DOHH2 (cell line): ENCODE results near the gene ARNT2.
"Not testable (repeated sequence)": the region's sequence is repeated elsewhere in the genome, so short reads cannot be mapped to it uniquely, and the experiment has no call there.

Experiments used
- H3F3A ChIP-seq: fragments of 200-600 bp; sonication (generic), shearing (Covaris generic); 2 replicates; pipeline ENCODE4 v1.6.0; 2016; ENCODE audit warnings: antibody characterized with exemption, mild to moderate bottlenecking; ENCODE audit not compliant: control insufficient read depth, insufficient read depth
- H3K27ac ChIP-seq: fragments of 200-600 bp; sonication (generic); 2 replicates; pipeline ENCODE4 v1.5.1; 2014; ENCODE audit warnings: low read depth, mild to moderate bottlenecking, low read length, moderate library complexity
- H3K27me3 ChIP-seq: fragments of 200-600 bp; sonication (generic); 2 replicates; pipeline ENCODE4 v1.6.1; 2014; ENCODE audit warnings: mild to moderate bottlenecking, low read length, mixed read lengths; ENCODE audit not compliant: control insufficient read depth
- H3K36me3 ChIP-seq: fragments of 200-600 bp; sonication (generic); 2 replicates; pipeline ENCODE4 v1.6.1; 2014; ENCODE audit warnings: mild to moderate bottlenecking, low read length, moderate library complexity, mixed read lengths; ENCODE audit not compliant: control insufficient read depth
- H3K4me1 ChIP-seq: fragments of 200-600 bp; sonication (generic); 2 replicates; pipeline ENCODE4 v1.6.1; 2014; ENCODE audit warnings: mild to moderate bottlenecking, low read length, mixed read lengths; ENCODE audit not compliant: control insufficient read depth
- H3K4me2 ChIP-seq: fragments of 200-600 bp; sonication (generic); 2 replicates; pipeline ENCODE4 v1.6.0; 2014; ENCODE audit warnings: mild to moderate bottlenecking, low read length, moderate library complexity
- H3K4me3 ChIP-seq: fragments of 200-600 bp; sonication (generic); 2 replicates; pipeline ENCODE4 v1.5.1; 2014; ENCODE audit warnings: mild to moderate bottlenecking, low read length, mixed read lengths
- H3K79me2 ChIP-seq: fragments of 200-600 bp; sonication (generic); 2 replicates; pipeline ENCODE4 v1.6.1; 2014; ENCODE audit warnings: mild to moderate bottlenecking, low read length, mixed read lengths; ENCODE audit not compliant: control insufficient read depth
- H3K9me2 ChIP-seq: fragments of 200-600 bp; sonication (generic); replicated peaks from 2 replicates; pipeline ENCODE4 v1.6.1; 2014; ENCODE audit warnings: mild to moderate bottlenecking, low read length, mixed read lengths; ENCODE audit not compliant: control insufficient read depth
- H3K9me3 ChIP-seq: fragments of 200-600 bp; sonication (generic); 2 replicates; pipeline ENCODE4 v1.6.1; 2014; ENCODE audit warnings: antibody characterized with exemption, low read length, mixed read lengths; ENCODE audit not compliant: control insufficient read depth, insufficient read depth
- H4K20me1 ChIP-seq: fragments of 200-600 bp; sonication (generic); 2 replicates; pipeline ENCODE4 v1.6.0; 2014; ENCODE audit warnings: low read depth, mild to moderate bottlenecking, antibody characterized with exemption, low read length, moderate library complexity; ENCODE audit not compliant: control insufficient read depth, insufficient read depth
- EZH2phosphoT487 ChIP-seq: fragments of 200-600 bp; sonication (generic); IDR thresholded peaks from 2 replicates; pipeline ENCODE4 v1.6.1; 2017; ENCODE audit warnings: borderline replicate concordance, mild to moderate bottlenecking, antibody characterized with exemption, low read length, moderate library complexity, mixed read lengths
- TF ChIP-seq, protein P1 (sequence below): fragments of 200-600 bp; sonication (generic); IDR thresholded peaks from one replicate; pipeline ENCODE4 v1.5.1; 2014; ENCODE audit warnings: antibody characterized with exemption, mild to moderate bottlenecking, low read depth, low read length; ENCODE audit not compliant: poor library complexity, severe bottlenecking

The ARNT2 gene

GRCh38 chr15:80386151-80386550, 18.0 kb upstream of the ARNT2 start:
- H3K27ac ChIP-seq, result no peak overlapping the region
- no peaks in the 10 kb centered on the region for H4K20me1 ChIP-seq
- H3K79me2 ChIP-seq, result no peaks in the 10 kb centered on the region
- H3K27me3 ChIP-seq, result no peaks in the 10 kb centered on the region
- no peaks in the 10 kb centered on the region for H3K36me3 ChIP-seq
- H3F3A ChIP-seq, result no peaks in the 10 kb centered on the region
- no peaks in the 10 kb centered on the region for H3K9me2 ChIP-seq
- TF ChIP-seq, protein P1, sequence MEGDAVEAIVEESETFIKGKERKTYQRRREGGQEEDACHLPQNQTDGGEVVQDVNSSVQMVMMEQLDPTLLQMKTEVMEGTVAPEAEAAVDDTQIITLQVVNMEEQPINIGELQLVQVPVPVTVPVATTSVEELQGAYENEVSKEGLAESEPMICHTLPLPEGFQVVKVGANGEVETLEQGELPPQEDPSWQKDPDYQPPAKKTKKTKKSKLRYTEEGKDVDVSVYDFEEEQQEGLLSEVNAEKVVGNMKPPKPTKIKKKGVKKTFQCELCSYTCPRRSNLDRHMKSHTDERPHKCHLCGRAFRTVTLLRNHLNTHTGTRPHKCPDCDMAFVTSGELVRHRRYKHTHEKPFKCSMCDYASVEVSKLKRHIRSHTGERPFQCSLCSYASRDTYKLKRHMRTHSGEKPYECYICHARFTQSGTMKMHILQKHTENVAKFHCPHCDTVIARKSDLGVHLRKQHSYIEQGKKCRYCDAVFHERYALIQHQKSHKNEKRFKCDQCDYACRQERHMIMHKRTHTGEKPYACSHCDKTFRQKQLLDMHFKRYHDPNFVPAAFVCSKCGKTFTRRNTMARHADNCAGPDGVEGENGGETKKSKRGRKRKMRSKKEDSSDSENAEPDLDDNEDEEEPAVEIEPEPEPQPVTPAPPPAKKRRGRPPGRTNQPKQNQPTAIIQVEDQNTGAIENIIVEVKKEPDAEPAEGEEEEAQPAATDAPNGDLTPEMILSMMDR, result no peak
- TF ChIP-seq EZH2phosphoT487, result no peak
- H3K4me1 ChIP-seq, result no peaks in the 10 kb centered on the region
- no peak overlapping the region for H3K4me3 ChIP-seq
- H3K9me3 ChIP-seq, result no peaks in the 10 kb centered on the region
- no peak overlapping the region for H3K4me2 ChIP-seq

GRCh38 chr15:80388326-80388725, 15.9 kb upstream of the ARNT2 start:
- no peaks in the 10 kb centered on the region for H3F3A ChIP-seq
- H3K27me3 ChIP-seq, result no peaks in the 10 kb centered on the region
- TF ChIP-seq EZH2phosphoT487, result no peak
- TF ChIP-seq, protein P1, result no peak
- H3K9me2 ChIP-seq, result no peaks in the 10 kb centered on the region
- H3K4me1 ChIP-seq, result no peaks in the 10 kb centered on the region
- no peak overlapping the region for H3K27ac ChIP-seq
- H3K79me2 ChIP-seq, result no peaks in the 10 kb centered on the region
- no peak overlapping the region for H3K4me3 ChIP-seq
- no peaks in the 10 kb centered on the region for H3K9me3 ChIP-seq
- H3K4me2 ChIP-seq, result no peak overlapping the region
- no peaks in the 10 kb centered on the region for H3K36me3 ChIP-seq
- no peaks in the 10 kb centered on the region for H4K20me1 ChIP-seq

- Histone ChIP-seq H3K27me3 (no peaks in the 10 kb centered on the region), H3K4me2 (no peak overlapping the region), H3K36me3 (no peaks in the 10 kb centered on the region), H3K79me2 (no peaks in the 10 kb centered on the region), H3K27ac (no peak overlapping the region), H4K20me1 (no peaks in the 10 kb centered on the region), H3K4me3 (no peak overlapping the region), H3K9me2 (no peaks in the 10 kb centered on the region), H3K4me1 (no peaks in the 10 kb centered on the region), H3K9me3 (no peaks in the 10 kb centered on the region), H3F3A (no peaks in the 10 kb centered on the region)
- TF ChIP-seq EZH2phosphoT487, result no peak
- TF ChIP-seq, protein P1, result no peak
Measured at GRCh38 chr15:80389370-80389769, 14.8 kb upstream of the ARNT2 start.

GRCh38 chr15:80390942-80391341, 13.2 kb upstream of the ARNT2 start:
- not testable (repeated sequence) for H3K9me3 ChIP-seq, H3K79me2 ChIP-seq, H3K4me3 ChIP-seq, H3K27me3 ChIP-seq, H3K36me3 ChIP-seq, H4K20me1 ChIP-seq, H3K27ac ChIP-seq, H3K4me1 ChIP-seq, H3K4me2 ChIP-seq, H3K9me2 ChIP-seq, H3F3A ChIP-seq
